ENCODE data around the gene TFDP2.

GRCh38 chr3:141972399-141972798 is 176.9 kb downstream of the TFDP2 start:
- TF ChIP-seq CTCF (IDR thresholded peaks at IDR 0.05): no peak
- TF ChIP-seq POLR2A (IDR thresholded peaks at IDR 0.05): no peak
